Heart right ventricle (tissue), 16 donors: ENCODE results near the gene ZC3H13. TPM values are rescaled to one million over a fixed set of nuclear protein-coding genes. Genes with fewer than 3 reads are reported as not detected.

Experiments used
- ATAC-seq, 8 donors: fragments of 200-7000 bp; cut with Tn5 transposase; one replicate each; pipeline ENCODE4 v1.9.1; 2020; ENCODE audit warnings: mild to moderate bottlenecking in 8 of 8, moderate library complexity in 8 of 8, moderate number of reproducible peaks in 1 of 8
- DNase-seq, 2 donors: peaks; one replicate each; pipeline ENCODE4 v3.0.0-alpha.2; 2020
- H3K27ac ChIP-seq, 10 donors: fragments of 200-600 bp; sonication (generic) in 2 of 10; one replicate each; pipeline versions ENCODE4 v1.5.0 to v1.8.0; 2020 to 2022; ENCODE audit warnings: mild to moderate bottlenecking in 3 of 10
- H3K27me3 ChIP-seq, 7 donors: fragments of 200-600 bp; one replicate each; pipeline ENCODE4 v1.8.0; 2021 to 2022; ENCODE audit warnings: mild to moderate bottlenecking in 2 of 7
- H3K36me3 ChIP-seq, 9 donors: fragments of 200-600 bp; sonication (generic) in 1 of 9; one replicate each; pipeline versions ENCODE4 v1.5.0 to v1.8.0; 2020 to 2022; ENCODE audit warnings: mild to moderate bottlenecking in 2 of 9
- H3K4me1 ChIP-seq, 9 donors: fragments of 200-600 bp; sonication (generic) in 1 of 9; one replicate each; pipeline versions ENCODE4 v1.5.0 to v1.8.0; 2020 to 2022; ENCODE audit warnings: mild to moderate bottlenecking in 4 of 9
- H3K4me3 ChIP-seq, 10 donors: fragments of 200-600 bp; sonication (generic) in 2 of 10; one replicate each; pipeline versions ENCODE4 v1.5.0 to v1.8.0; 2020 to 2022; ENCODE audit warnings: mild to moderate bottlenecking in 7 of 10, moderate library complexity in 2 of 10
- H3K9me3 ChIP-seq, 11 donors: fragments of 200-600 bp in 10 of 11; sonication (generic) in 2 of 11; one replicate each; pipeline versions ENCODE4 v1.5.0 to v1.8.0; 2013 to 2022; ENCODE audit warnings: mild to moderate bottlenecking in 2 of 11, control low read depth in 1 of 11, moderate library complexity in 1 of 11
- WGBS, 2 donors: extraction: QIAGEN DNeasy Blood & Tissue Kit; methylation state at CpG; one replicate each; pipeline ENCODE4 v1.1.7; 2013; ENCODE audit warnings: inconsistent platforms in 1 of 2; 5-methylcytosine and 5-hydroxymethylcytosine counted together
- intact Hi-C, 10 donors: fragments of 100-400 bp; cut with DNase I; formaldehyde crosslinking; loops; one replicate each; pipeline versions ENCODE4 v1.11.1 to v1.14.2; 2022
- polyA plus RNA-seq, 2 donors: library from polyadenylated mRNA; stranded (reverse); fragments of 200-250 nt; gene quantifications; one replicate each; pipeline ENCODE4 v1.2.3, GENCODE V29; 2013
- total RNA-seq, 10 donors: library from RNA; stranded (reverse); fragmentation: NEBNext Ultra II Directional in 3 of 10; extraction: Animal tissue kit (Norgen Biotek cat#: 25700) in 3 of 10; gene quantifications; one replicate each; pipeline versions ENCODE4 v1.2.1 to v1.2.4, GENCODE V29; 2021 to 2023
- TF ChIP-seq, protein P1 (sequence below), 9 donors: fragments of 200-600 bp; sonication (generic) in 2 of 9; IDR thresholded peaks; one replicate each; pipeline versions ENCODE4 v1.5.0 to v1.8.0; 2021 to 2022; ENCODE audit warnings: antibody characterized with exemption in 9 of 9, mild to moderate bottlenecking in 5 of 9, moderate library complexity in 1 of 9
- donor health status: Arrhythmogenic right ventricular cardiomyopathy.
- donor health status: ischemic (EF 13 %, LVEDD 7.1; RV severe dilation, severe dysfunction).
- donor health status: healthy with polysubstance abuse.
- donor health status: DM: no; HTN: yes; CAD: no.
- donor health status: DM: no; HTN: no; CAD: no.
- donor health status: ischemic (EF 25% LVEDD 6.9; RV normal size, moderate dysfunction).
- donor health status: ischemic (EF 25% LVEDD 5.7; RV mildly dilated, moderate dysfunction).
- donor health status: healthy.
- donor health status: DM: yes; HTN: yes; CAD: no.
- donor health status: Ischemic cardiomyopathy.
- donor health status: ischemic (EF 35%, LVEDD 5.7; RV mildly dilated, moderate dysfunction).
- donor health status: nonischemic (EF 11% LVEDD 7.7; RV severe dilation, severe dysfunction).
- donor health status: DM: yes; HTN: yes; CAD: no.
- donor health status: PGD.
- donor health status: ischemic (EF 29% LVEDD 5.4; RV normal size, mild dysfunction).
- donor health status: nonischemic (EF 23%, LVEDD 6.1; RV moderate dilation, normal function).

Gene ZC3H13
- total and polyA plus RNA-seq, 12 donors = 6.7 to 50.1 (median 43.4) TPM

DNA sequence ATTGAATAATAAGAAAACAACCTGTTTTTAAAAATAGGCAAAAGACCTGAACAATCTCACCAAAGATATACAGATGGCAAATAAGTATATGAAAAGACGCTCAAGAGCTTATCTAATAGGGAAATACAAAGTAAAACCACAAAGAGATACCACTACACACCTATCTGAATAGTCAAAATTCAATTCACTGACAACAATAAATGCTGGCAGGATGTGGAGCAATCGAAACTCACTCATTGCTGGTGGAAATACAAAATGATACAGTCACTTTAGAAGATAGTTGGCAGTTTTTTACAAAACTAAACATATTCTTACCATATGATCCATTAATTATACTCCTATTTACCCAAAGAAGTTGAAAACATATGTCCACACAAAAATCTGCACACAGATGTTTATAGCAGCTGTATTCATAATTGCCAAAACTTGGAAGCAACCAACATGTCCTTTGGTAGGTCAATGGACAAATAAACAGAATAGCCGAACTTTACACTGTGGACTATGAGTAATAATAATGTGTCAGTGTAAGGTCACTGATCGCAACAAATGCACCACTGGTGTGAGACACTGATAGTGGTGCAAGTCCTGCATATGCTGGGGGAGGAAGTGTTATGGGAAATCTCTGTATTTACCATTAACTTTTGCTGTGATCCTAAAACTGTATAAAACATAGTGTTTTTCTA lies 20.8 kb downstream of the ZC3H13 start:
- peaks cover 0 to 23% (median 7%) of the 10 kb centered on the region in 11 donors for H3K9me3 ChIP-seq
- no peak overlapping the region for H3K4me3 ChIP-seq
- TF ChIP-seq, protein P1, sequence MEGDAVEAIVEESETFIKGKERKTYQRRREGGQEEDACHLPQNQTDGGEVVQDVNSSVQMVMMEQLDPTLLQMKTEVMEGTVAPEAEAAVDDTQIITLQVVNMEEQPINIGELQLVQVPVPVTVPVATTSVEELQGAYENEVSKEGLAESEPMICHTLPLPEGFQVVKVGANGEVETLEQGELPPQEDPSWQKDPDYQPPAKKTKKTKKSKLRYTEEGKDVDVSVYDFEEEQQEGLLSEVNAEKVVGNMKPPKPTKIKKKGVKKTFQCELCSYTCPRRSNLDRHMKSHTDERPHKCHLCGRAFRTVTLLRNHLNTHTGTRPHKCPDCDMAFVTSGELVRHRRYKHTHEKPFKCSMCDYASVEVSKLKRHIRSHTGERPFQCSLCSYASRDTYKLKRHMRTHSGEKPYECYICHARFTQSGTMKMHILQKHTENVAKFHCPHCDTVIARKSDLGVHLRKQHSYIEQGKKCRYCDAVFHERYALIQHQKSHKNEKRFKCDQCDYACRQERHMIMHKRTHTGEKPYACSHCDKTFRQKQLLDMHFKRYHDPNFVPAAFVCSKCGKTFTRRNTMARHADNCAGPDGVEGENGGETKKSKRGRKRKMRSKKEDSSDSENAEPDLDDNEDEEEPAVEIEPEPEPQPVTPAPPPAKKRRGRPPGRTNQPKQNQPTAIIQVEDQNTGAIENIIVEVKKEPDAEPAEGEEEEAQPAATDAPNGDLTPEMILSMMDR (IDR thresholded peaks at IDR 0.05) = no peak
- peaks cover 0 to 67% (median 3%) of the 10 kb centered on the region in 9 donors for H3K36me3 ChIP-seq
- DNase-seq = no peak
- no peaks in the 10 kb centered on the region for H3K27me3 ChIP-seq
- H3K27ac ChIP-seq = no peak overlapping the region
- no peak for ATAC-seq
- intact Hi-C loops = no loop called here
- 96 to 99% methylated on average over 4 of the region's 4 CpGs for WGBS, 2 donors
- no peaks in the 10 kb centered on the region for H3K4me1 ChIP-seq

DNA sequence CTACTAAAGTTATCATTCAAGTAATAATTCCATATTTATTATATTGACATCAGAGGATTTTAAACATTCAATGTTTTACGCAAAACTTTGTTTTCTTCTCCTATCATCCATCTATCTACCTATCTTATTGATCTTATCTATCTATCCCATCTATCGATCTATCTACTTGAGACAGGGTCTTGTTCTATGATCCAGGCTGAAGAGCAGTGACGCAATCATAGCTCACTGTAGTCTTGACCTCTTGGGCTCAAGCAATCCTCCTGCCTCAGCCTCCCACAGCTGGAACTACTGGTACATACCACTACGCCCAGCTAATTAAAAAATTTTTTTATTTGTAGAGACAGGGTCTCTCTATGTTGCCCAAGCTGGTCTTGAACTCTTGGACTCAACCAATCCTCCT lies 27.4 kb downstream of the ZC3H13 start:
- DNase-seq (no peak), ATAC-seq (no peak)
- WGBS, 2 donors = 98 to 99% methylated on average over 4 of the region's 4 CpGs
- TF ChIP-seq, protein P1 (IDR thresholded peaks at IDR 0.05) = no peak
- no peak overlapping the region for H3K27ac ChIP-seq
- intact Hi-C loops = no loop called here
- peaks cover 0 to 33% (median 0%) of the 10 kb centered on the region in 9 donors for H3K36me3 ChIP-seq
- peaks cover 0 to 7% (median 4%) of the 10 kb centered on the region in 11 donors for H3K9me3 ChIP-seq
- no peaks in the 10 kb centered on the region for H3K27me3 ChIP-seq
- H3K4me3 ChIP-seq = no peak overlapping the region
- H3K4me1 ChIP-seq = peaks cover 0 to 7% (median 0%) of the 10 kb centered on the region in 9 donors

DNA sequence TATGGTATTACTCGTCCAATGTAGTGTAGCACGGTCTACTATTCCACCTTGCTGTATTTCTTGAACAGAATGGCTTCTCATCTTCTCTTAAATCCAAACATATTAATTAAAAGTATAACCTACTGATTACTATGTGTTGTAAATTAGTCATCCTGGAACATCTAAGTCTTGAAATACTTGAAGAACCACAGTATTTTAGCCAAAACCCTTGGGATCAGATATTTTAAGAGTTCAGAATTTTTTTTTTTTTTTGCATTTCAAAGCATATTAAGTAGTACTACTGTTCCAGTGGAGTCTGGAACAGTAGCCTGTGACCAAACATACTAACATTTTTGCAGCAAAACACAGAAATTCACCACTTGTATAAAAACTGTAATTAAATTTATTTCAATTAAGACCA lies 30.1 kb downstream of the ZC3H13 start:
- H3K9me3 ChIP-seq = no peaks in the 10 kb centered on the region
- no peak overlapping the region for H3K4me3 ChIP-seq
- DNase-seq (no peak), ATAC-seq (no peak)
- TF ChIP-seq, protein P1 (IDR thresholded peaks at IDR 0.05) = no peak
- H3K27me3 ChIP-seq = no peaks in the 10 kb centered on the region
- intact Hi-C loops = no loop called here
- H3K4me1 ChIP-seq = peaks cover 0 to 7% (median 0%) of the 10 kb centered on the region in 9 donors
- no peak overlapping the region for H3K27ac ChIP-seq
- WGBS, 2 donors = 84 to 88% methylated on average over 2 of the region's 2 CpGs
- peaks cover 0 to 60% (median 10%) of the 10 kb centered on the region in 9 donors for H3K36me3 ChIP-seq

DNA sequence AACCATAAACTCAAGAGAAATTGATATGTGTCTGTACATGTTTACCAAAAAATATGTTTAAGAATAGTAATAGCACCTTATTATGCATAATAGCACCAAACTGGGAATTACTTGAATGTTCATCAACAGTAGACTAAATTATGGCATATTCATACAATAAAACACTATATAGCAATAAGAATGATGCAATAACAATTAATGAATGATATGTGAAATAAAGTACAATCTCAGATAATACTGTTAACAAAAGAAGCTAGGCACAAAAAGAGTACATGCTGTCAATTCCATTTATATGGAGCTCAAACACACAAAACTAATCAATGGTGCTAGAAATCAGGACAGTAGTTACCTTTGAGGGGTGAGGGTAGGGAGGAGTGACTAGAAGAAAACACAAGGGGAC lies 36.3 kb downstream of the ZC3H13 start:
- H3K27me3 ChIP-seq = no peaks in the 10 kb centered on the region
- intact Hi-C loops = no loop called here
- TF ChIP-seq, protein P1 (IDR thresholded peaks at IDR 0.05) = no peak
- no peaks in the 10 kb centered on the region for H3K9me3 ChIP-seq
- H3K4me3 ChIP-seq = no peak overlapping the region
- H3K27ac ChIP-seq = no peak overlapping the region
- no peaks in the 10 kb centered on the region for H3K4me1 ChIP-seq
- H3K36me3 ChIP-seq = peaks cover 0 to 100% (median 23%) of the 10 kb centered on the region in 9 donors
- DNase-seq (no peak), ATAC-seq (no peak)
